IPS DF 6.9 (cell line): ENCODE measurements around the gene NAPG.
"Not testable (repeated sequence)": the region's sequence is repeated elsewhere in the genome, so short reads cannot be mapped to it uniquely, and the experiment has no call there.

Source experiments
- DNase-seq: peaks from one replicate; pipeline ENCODE4 v3.0.0-alpha.2; 2013; ENCODE audit warnings: low read depth, low spot score
- H3K27ac ChIP-seq: one replicate; pipeline ENCODE4 v1.5.1; 2013; ENCODE audit warnings: low read length, control low read depth
- H3K27me3 ChIP-seq: 2 replicates; pipeline ENCODE4 v1.6.1; 2013; ENCODE audit warnings: mild to moderate bottlenecking, low read length; ENCODE audit not compliant: control insufficient read depth, insufficient read depth
- H3K36me3 ChIP-seq: 2 replicates; pipeline ENCODE4 v1.6.1; 2013; ENCODE audit warnings: low read length; ENCODE audit not compliant: control insufficient read depth, insufficient read depth
- H3K4me1 ChIP-seq: 2 replicates; pipeline ENCODE4 v1.6.1; 2013; ENCODE audit warnings: low read length; ENCODE audit not compliant: control insufficient read depth, insufficient read depth
- H3K4me3 ChIP-seq: 2 replicates; pipeline ENCODE4 v1.5.1; 2013; ENCODE audit warnings: mild to moderate bottlenecking, low read length
- H3K9me3 ChIP-seq: 2 replicates; pipeline ENCODE4 v1.6.1; 2013; ENCODE audit warnings: low read length, inconsistent platforms; ENCODE audit not compliant: control insufficient read depth, insufficient read depth
- WGBS: extraction: QIAGEN DNeasy Blood & Tissue Kit; methylation state at CpG from one replicate; pipeline ENCODE4 v1.1.7; 2013; ENCODE audit warnings: mixed read lengths, missing lambda C conversion rate; ENCODE audit not compliant: insufficient read length, insufficient coverage; 5-methylcytosine and 5-hydroxymethylcytosine counted together

Gene NAPG

DNA sequence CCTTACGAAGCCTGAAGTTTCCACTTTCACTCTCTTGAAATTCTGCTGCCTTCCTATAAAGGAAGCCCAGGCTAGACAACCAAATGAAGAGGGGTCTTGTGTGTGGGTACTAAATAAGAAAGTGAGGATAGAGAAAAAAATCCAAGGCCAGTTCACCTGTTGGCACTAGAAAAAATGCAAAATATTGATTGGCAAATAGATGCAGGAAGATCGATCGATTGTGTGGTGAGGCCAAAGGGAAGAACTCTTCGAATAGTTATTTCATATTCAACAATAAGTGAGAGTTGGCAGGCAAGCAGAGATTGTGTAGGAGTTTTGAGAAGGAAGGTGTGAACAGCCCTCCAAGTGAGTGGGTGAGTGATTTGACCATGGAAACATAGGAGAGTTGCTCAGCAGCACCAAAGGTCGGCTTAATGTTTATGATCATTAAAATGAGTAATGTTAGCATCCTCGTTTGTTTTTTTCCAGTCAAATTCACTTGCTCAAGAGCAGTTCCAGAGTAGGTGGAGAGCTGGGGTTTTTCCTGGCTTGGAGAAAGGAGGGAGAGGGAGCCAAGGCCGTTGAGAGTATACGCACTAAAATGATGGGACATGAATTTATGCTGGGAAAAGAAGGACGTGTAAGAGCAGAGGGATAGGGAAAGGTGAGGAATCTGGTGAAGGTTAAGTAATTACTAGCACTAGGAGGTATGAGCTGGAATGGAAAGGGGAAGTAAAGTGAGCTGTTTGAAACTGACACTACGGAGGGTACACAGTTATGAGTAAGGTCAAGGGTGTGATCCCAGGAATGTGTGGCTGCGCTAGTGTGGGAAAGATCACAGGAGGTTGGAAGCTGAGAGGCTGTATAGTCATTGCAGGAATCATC is 1.1 kb upstream of the NAPG start:
- WGBS, result no CpG with 5 or more reads among the region's 11 CpGs
- Histone ChIP-seq H3K36me3 (no peaks in the 10 kb centered on the region), H3K27me3 (no peaks in the 10 kb centered on the region), H3K4me1 (no peaks in the 10 kb centered on the region), H3K27ac (no peak overlapping the region), H3K4me3 (no peak overlapping the region), H3K9me3 (no peaks in the 10 kb centered on the region)
- DNase-seq, result no peak

DNA sequence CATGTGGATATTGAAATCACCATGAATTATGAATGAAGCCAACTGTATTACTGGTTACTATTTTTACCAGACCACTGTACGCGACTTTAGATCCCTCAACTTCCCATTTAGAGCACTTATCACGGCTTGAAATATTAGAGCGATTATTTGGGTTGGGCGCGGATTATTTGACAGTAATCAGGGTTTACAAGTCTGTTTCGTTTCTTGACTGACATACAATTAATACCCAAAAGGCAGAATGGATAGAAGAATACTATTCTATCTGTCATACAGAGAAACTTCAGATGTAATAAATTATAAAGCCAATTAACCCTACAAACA is 496 bp upstream of the NAPG start:
- H3K27ac ChIP-seq, result no peak overlapping the region
- no peak overlapping the region; the same call in 1 of the 2 replicates for H3K4me3 ChIP-seq
- no CpG with 5 or more reads among the region's 7 CpGs for WGBS
- H3K27me3 ChIP-seq, result no peaks in the 10 kb centered on the region
- H3K36me3 ChIP-seq, result no peaks in the 10 kb centered on the region
- H3K4me1 ChIP-seq, result no peaks in the 10 kb centered on the region
- no peaks in the 10 kb centered on the region for H3K9me3 ChIP-seq
- DNase-seq, result no peak

DNA sequence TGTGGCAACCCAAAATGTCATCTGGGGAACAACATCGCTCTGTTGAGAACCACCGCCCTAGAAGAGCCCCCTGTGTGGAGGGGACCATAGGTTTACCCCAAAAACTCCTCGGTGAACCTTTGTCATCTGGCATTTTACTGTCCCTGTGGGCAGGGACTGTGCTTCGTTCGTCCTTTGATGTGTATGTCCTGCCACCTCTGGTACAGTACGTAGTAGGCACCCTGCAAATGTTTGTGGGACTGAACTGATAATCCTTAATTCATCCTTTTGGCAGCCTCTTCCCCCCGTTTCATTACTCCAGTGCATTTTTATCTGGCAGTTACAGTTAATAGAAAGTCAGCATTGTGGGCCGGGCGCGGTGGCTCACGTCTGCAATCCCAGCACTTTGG is 728 bp downstream of the NAPG start:
- Histone ChIP-seq H3K4me3 (peak overlapping the region; percentile 98; the same call in 1 of the 2 replicates), H3K27me3 (no peaks in the 10 kb centered on the region), H3K27ac (no peak overlapping the region), H3K4me1 (no peaks in the 10 kb centered on the region), H3K9me3 (no peaks in the 10 kb centered on the region), H3K36me3 (no peaks in the 10 kb centered on the region)
- DNase-seq, result no peak
- WGBS, result no CpG with 5 or more reads among the region's 11 CpGs

DNA sequence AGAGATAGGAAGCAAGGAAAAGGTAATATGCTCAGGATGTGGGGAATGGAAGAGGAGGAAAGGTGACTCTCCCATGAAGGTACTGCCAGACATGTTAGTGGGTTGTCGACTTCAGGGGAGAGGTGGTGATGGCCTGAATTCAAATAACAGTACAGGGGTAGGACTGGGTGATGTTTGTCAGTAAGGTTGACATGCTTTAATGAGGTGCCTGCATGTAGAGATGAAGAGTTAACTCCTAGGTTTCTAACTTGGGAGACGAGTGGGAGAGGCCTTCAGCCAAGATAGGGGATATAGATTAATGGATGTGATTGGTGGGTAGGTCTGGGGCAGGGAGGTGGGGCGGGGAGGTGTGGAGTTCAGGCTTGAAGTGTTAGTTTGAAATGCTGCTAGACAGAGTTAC is 2.6 kb downstream of the NAPG start:
- H3K27ac ChIP-seq, result no peak overlapping the region
- H3K4me3 ChIP-seq, result no peak overlapping the region
- H3K9me3 ChIP-seq, result no peaks in the 10 kb centered on the region
- WGBS, result no CpG with 5 or more reads among the region's 3 CpGs
- H3K27me3 ChIP-seq, result no peaks in the 10 kb centered on the region
- DNase-seq, result no peak
- no peaks in the 10 kb centered on the region for H3K36me3 ChIP-seq
- H3K4me1 ChIP-seq, result no peaks in the 10 kb centered on the region

DNA sequence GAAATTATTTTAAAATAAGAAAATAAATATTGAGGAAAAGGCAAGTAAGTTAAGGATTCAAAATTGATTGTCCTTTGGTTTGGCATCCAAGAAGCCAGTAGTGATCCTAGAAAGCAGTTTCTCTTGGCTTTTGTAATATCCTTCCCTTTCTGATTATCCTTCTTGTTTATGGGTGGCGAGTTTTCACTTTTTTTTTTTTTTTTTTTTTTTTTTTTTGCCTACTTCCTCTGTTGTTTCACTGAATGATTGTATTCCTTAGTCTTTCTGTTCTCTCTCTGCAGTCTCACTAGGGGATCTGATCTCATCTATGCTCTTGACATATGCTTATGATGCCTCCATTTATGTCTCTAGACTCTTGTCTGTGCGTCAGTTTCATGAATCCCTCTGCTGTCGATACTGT is 4.2 kb downstream of the NAPG start:
- no peak overlapping the region for H3K27ac ChIP-seq
- no peaks in the 10 kb centered on the region for H3K9me3 ChIP-seq
- DNase-seq, result no peak
- no peaks in the 10 kb centered on the region for H3K4me1 ChIP-seq
- no peak overlapping the region for H3K4me3 ChIP-seq
- WGBS, result no CpG with 5 or more reads among the region's 3 CpGs
- no peaks in the 10 kb centered on the region for H3K36me3 ChIP-seq
- no peaks in the 10 kb centered on the region for H3K27me3 ChIP-seq

DNA sequence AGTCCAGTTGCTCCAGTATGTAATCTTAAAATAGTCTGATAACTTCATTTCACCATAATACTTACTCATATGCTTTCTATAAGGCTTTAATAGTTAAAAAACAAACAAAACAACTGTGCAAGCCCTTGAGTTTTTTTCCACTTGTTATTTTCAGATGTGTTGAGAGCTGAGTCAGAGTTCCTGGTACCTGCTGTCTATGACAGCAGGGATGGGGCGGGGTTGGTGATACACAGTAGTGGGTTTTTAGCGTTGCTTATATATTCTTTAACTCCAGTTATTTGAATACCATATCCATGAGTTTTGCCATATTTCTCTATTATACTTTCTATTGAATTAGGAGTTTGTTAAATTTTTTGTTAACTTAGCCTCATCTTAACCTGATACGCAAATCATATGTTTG is 5.0 kb downstream of the NAPG start:
- no CpG with 5 or more reads among the region's 3 CpGs for WGBS
- Histone ChIP-seq H3K27me3 (no peaks in the 10 kb centered on the region), H3K27ac (no peak overlapping the region), H3K4me3 (no peak overlapping the region), H3K9me3 (no peaks in the 10 kb centered on the region), H3K36me3 (no peaks in the 10 kb centered on the region), H3K4me1 (no peaks in the 10 kb centered on the region)
- no peak for DNase-seq

DNA sequence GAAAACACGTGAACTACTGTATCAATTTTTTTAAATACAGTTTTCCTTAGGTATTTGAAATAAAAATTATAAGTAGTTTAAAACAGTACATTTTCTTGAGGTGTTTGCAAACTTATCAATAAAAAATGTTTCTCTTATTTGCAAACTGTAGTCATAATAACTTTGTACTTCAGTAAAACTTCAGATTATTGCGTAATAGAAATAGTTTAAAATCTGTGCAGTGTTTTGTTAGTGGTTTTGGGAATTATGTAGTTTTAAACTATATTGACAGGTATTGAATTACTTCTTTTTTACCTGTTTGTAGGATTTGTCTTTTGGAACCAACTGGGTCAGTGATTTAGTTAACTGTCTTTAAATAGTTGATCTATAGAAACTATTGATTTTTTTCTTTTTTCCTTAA is 7.3 kb downstream of the NAPG start:
- DNase-seq, result no peak
- Histone ChIP-seq H3K36me3 (no peaks in the 10 kb centered on the region), H3K4me3 (no peak overlapping the region), H3K27me3 (no peaks in the 10 kb centered on the region), H3K4me1 (no peaks in the 10 kb centered on the region), H3K27ac (no peak overlapping the region), H3K9me3 (no peaks in the 10 kb centered on the region)
- 100% methylated on average over 1 of the region's 2 CpGs for WGBS

DNA sequence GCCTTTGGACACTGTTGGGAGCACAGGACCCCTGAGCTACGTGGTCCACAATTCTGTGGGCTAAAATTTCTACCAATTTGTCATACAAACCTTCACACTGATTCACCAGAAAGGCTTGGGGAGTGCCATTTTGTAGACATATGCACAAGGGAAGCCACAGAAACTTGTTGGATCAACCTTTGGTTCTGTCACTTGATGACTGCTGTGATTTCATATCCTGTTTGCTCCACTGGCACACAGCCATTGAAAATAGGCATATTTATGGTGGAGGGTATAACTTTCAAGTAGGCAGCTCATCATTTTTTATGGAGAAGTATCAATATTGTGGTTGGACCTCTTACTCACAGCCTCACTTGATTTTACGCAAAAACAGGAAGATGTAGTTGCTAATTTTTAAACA is 10.5 kb downstream of the NAPG start:
- no CpG with 5 or more reads among the region's 2 CpGs for WGBS
- no peaks in the 10 kb centered on the region for H3K27me3 ChIP-seq
- H3K9me3 ChIP-seq, result no peaks in the 10 kb centered on the region
- H3K27ac ChIP-seq, result no peak overlapping the region
- H3K4me3 ChIP-seq, result no peak overlapping the region
- H3K36me3 ChIP-seq, result no peaks in the 10 kb centered on the region
- no peaks in the 10 kb centered on the region for H3K4me1 ChIP-seq
- DNase-seq, result no peak

DNA sequence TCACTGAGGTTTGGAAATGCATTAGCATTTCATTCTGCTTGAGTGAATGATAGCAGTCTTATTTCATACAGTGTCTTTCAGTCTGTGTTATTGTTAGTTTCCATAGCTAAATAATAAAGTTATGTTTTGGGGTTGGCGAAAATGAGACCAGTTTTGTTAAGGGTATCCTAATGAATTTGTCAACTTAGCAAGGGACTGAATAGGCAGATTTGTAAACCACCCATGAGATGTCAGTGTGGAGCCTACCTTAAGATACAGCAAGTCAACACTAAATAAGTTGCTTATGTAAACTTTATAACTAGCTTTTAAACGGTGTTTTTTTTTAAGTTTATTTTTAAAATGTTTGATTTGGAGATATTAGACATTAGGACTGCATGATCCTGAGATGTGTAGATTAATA is 11.9 kb downstream of the NAPG start:
- no peak for DNase-seq
- Histone ChIP-seq H3K9me3 (no peaks in the 10 kb centered on the region), H3K27ac (no peak overlapping the region), H3K27me3 (no peaks in the 10 kb centered on the region), H3K4me1 (no peaks in the 10 kb centered on the region), H3K36me3 (no peaks in the 10 kb centered on the region), H3K4me3 (no peak overlapping the region)
- 100% methylated on average over 1 of the region's 2 CpGs for WGBS

DNA sequence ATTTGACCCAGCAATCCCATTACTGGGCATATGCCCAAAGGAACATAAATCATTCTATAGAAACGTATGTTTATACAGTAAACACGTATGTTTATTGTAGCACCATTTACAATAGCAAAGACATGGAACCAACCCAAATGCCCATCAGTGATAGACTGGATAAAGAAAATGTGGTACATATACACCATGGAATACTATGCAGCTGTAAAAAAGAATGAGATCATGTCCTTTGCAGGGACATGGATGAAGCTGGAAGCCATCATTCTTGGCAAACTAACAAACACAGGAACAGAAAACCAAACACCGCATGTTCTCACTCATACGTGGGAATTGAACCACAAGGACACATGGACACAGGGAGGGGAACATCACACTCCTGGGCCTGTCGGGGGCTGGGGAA is 13.3 kb downstream of the NAPG start:
- H3K4me1 ChIP-seq, H3K4me3 ChIP-seq, H3K9me3 ChIP-seq, H3K27ac ChIP-seq, H3K27me3 ChIP-seq, H3K36me3 ChIP-seq, DNase-seq: not testable (repeated sequence)
- WGBS, result no CpG with 5 or more reads among the region's 5 CpGs

DNA sequence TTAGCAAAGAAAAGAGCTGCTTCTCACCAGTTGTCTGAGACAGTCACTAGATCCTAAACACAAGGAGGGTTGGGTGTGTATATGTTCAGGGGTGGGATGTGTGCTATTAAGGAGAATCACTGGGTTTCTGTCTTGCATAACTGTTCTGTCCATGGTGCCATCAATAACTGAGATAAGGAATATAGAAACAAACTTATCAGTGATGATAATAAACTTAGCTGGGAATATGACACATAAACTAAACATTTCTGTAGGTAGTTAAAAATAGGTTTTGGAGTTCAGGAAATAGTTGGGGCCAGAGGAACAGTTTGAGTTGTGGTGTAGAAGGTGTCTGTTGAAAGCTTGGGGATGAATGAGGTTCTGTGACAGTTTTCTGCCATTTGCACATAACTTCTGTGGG is 17.4 kb downstream of the NAPG start:
- no peak for DNase-seq
- Histone ChIP-seq H3K36me3 (peaks cover 4% of the 10 kb centered on the region; the same call in 1 of the 2 replicates), H3K9me3 (no peaks in the 10 kb centered on the region), H3K4me1 (no peaks in the 10 kb centered on the region), H3K27me3 (no peaks in the 10 kb centered on the region), H3K27ac (no peak overlapping the region), H3K4me3 (no peak overlapping the region)
